Karpas-422 (cell line): Measurements from ENCODE around the gene C6orf58. TPM values are rescaled to one million over a fixed set of nuclear protein-coding genes. Genes with fewer than 3 reads are reported as not detected.

Experiments
- DNase-seq: peaks from one replicate; pipeline ENCODE4 v3.0.0-alpha.2; 2015
- H2AFZ ChIP-seq: fragments of 200-600 bp; sonication (generic); 2 replicates; pipeline ENCODE4 v1.6.1; 2014; ENCODE audit warnings: antibody characterized with exemption, low read length, mixed read lengths
- H3K27ac ChIP-seq: fragments of 200-600 bp; sonication (generic); 2 replicates; pipeline ENCODE4 v1.5.1; 2014; ENCODE audit warnings: mild to moderate bottlenecking, low read length, moderate library complexity
- H3K27me3 ChIP-seq: fragments of 200-600 bp; sonication (generic); 2 replicates; pipeline ENCODE4 v1.6.1; 2014; ENCODE audit warnings: low read length, mixed read lengths
- H3K36me3 ChIP-seq: fragments of 200-600 bp; sonication (generic); 2 replicates; pipeline ENCODE4 v1.6.1; 2014; ENCODE audit warnings: low read length, mixed read lengths; ENCODE audit not compliant: insufficient read depth
- H3K4me1 ChIP-seq: fragments of 200-600 bp; sonication (generic); 2 replicates; pipeline ENCODE4 v1.6.1; 2014; ENCODE audit warnings: mild to moderate bottlenecking, low read length, mixed read lengths
- H3K4me2 ChIP-seq: fragments of 200-600 bp; sonication (generic); 2 replicates; pipeline ENCODE4 v1.6.1; 2014; ENCODE audit warnings: low read length, low read depth, mild to moderate bottlenecking; ENCODE audit not compliant: poor library complexity, severe bottlenecking
- H3K4me3 ChIP-seq: fragments of 200-600 bp; sonication (generic); 2 replicates; pipeline ENCODE4 v1.5.1; 2014; ENCODE audit warnings: mild to moderate bottlenecking, antibody characterized with exemption, low read length, mixed read lengths
- H3K79me2 ChIP-seq: fragments of 200-600 bp; sonication (generic); 2 replicates; pipeline ENCODE4 v1.6.1; 2014; ENCODE audit warnings: mild to moderate bottlenecking, low read length, mixed read lengths
- H3K9ac ChIP-seq: fragments of 200-600 bp; sonication (generic); 2 replicates; pipeline ENCODE4 v1.6.0; 2014; ENCODE audit warnings: low read length
- H3K9me2 ChIP-seq: fragments of 200-600 bp; sonication (generic), shearing (Covaris generic); replicated peaks from 2 replicates; pipeline ENCODE4 v1.6.0; 2014; ENCODE audit warnings: mild to moderate bottlenecking, low read length, moderate library complexity; ENCODE audit not compliant: insufficient read depth
- H3K9me3 ChIP-seq: fragments of 300-700, 200-600 bp; sonication (generic); 2 replicates; pipeline ENCODE4 v1.6.1; 2014; ENCODE audit warnings: low read length, mixed read lengths
- H4K20me1 ChIP-seq: fragments of 200-600 bp; sonication (generic); 2 replicates; pipeline ENCODE4 v1.6.1; 2014; ENCODE audit warnings: mild to moderate bottlenecking, antibody characterized with exemption, low read length, low read depth; ENCODE audit not compliant: insufficient read depth
- total RNA-seq: library from RNA; depleted of rRNA; stranded (reverse); fragments of >200 nt; shearing (Covaris generic); gene quantifications from 2 replicates; pipeline ENCODE4 v1.2.3, GENCODE V29; 2014; ENCODE audit warnings: low replicate concordance

C6orf58 gene
- total RNA-seq, 1 experiment from 2014 or later: not detected

DNA sequence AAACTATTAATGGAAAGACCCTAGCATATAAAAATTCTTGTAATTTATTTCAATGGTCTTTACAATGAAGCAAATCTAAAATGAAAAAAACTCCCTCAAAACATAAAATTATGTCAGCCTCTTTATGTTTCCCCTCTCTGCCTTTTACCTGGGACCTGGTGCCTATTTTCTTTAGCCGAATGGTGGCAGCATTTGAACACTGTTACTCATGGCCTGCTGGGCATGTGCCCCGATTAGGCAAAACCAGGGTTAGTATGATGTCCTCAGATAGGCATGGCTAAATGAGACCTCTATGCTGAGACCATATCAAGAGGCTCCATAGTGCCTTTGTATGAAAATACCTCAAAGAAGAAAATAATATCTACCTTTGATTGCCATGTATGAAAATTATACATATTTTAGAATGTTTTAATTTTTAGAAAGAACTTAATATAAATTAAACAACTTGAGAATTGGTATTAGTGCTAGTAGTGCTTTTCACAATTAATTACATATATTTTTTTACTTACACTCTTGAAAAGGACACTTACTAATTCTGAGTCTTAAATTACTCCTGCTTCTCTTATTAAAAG is 22.5 kb upstream of the C6orf58 start:
- H3K36me3 ChIP-seq: no peaks in the 10 kb centered on the region
- no peak overlapping the region for H3K27ac ChIP-seq
- no peak overlapping the region for H3K4me2 ChIP-seq
- no peak overlapping the region for H3K4me3 ChIP-seq
- no peaks in the 10 kb centered on the region for H3K4me1 ChIP-seq
- peak; percentile 79 for DNase-seq
- no peaks in the 10 kb centered on the region for H3K27me3 ChIP-seq
- H4K20me1 ChIP-seq: no peaks in the 10 kb centered on the region
- no peak overlapping the region for H2AFZ ChIP-seq
- H3K9ac ChIP-seq: no peak overlapping the region
- H3K9me2 ChIP-seq: no peaks in the 10 kb centered on the region
- H3K79me2 ChIP-seq: no peaks in the 10 kb centered on the region
- no peaks in the 10 kb centered on the region for H3K9me3 ChIP-seq

DNA sequence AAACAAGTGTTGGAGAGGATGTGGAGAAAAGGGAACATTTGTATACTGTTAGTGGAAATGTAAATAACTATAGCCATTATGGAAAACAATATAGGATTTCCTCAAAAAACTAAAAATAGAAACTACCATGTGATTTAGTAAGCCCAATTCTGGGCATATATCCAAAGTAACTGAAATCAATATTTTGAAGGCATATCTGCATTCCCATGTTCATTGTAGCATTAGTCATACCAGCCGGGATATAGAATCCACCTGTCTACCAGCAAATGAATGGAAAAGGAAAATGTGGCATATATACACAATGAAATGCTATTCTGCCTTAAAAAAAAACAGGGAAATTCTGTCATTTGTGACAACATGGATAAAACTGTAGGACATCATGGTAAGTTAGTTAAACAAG is 15.3 kb upstream of the C6orf58 start:
- DNase-seq: no peak

DNA sequence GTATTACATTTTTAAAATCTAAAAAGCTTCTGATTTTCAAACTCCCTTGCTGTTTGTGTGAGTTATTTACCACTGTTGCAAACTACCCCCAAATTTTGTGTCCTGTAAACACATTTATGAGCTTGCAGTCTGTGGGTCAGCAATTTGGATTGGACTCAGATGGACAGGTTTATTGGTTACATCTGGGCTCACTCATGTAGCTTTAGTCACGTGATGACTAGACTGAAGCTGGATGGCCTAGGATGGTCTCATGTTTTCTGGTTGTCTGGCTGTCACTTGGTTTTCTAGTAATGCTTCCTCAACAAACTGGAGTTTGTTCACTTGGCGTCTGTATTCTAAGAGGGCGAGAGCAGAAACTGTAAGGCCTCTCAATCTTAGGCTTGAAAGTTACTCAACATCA is 12.2 kb upstream of the C6orf58 start:
- no peaks in the 10 kb centered on the region for H4K20me1 ChIP-seq
- H3K27ac ChIP-seq: no peak overlapping the region
- H3K9ac ChIP-seq: no peak overlapping the region
- no peak overlapping the region for H3K4me3 ChIP-seq
- H3K36me3 ChIP-seq: no peaks in the 10 kb centered on the region
- no peaks in the 10 kb centered on the region for H3K27me3 ChIP-seq
- no peak for DNase-seq
- H2AFZ ChIP-seq: no peak overlapping the region
- no peaks in the 10 kb centered on the region for H3K9me2 ChIP-seq
- H3K79me2 ChIP-seq: no peaks in the 10 kb centered on the region
- H3K4me1 ChIP-seq: no peaks in the 10 kb centered on the region
- H3K4me2 ChIP-seq: no peak overlapping the region
- no peaks in the 10 kb centered on the region for H3K9me3 ChIP-seq

More for the DNA sequence above, 15.3 kb upstream of the C6orf58 start:
- no peak overlapping the region for H3K4me3 ChIP-seq
- no peak overlapping the region for H2AFZ ChIP-seq
- no peaks in the 10 kb centered on the region for H3K27me3 ChIP-seq
- no peak overlapping the region for H3K4me2 ChIP-seq
- H3K9me2 ChIP-seq: no peaks in the 10 kb centered on the region
- no peaks in the 10 kb centered on the region for H3K79me2 ChIP-seq
- no peaks in the 10 kb centered on the region for H4K20me1 ChIP-seq
- no peak overlapping the region for H3K9ac ChIP-seq
- no peak overlapping the region for H3K27ac ChIP-seq
- no peaks in the 10 kb centered on the region for H3K9me3 ChIP-seq
- no peaks in the 10 kb centered on the region for H3K4me1 ChIP-seq
- no peaks in the 10 kb centered on the region for H3K36me3 ChIP-seq

DNA sequence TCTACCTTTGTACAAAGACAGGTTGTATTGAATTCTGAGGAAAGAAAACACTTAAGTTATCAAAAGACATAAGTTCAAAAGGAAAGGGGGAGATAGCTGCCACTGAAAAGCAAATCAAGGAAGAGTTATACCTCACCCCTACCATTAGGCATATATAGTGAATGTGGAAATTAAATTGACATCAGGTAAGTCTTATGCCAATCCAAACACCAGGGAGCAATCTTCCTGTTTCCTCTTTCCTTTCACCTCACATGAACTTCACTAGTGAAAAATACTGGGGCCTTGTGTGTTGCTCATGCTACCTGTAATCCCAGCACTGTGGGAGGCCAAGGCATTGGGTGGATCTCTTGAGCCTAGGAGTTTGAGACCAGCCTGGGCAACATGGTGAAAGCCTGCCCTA is 10.9 kb upstream of the C6orf58 start:
- Histone ChIP-seq H3K79me2 (no peaks in the 10 kb centered on the region), H2AFZ (no peak overlapping the region), H3K27ac (no peak overlapping the region), H3K9me3 (no peaks in the 10 kb centered on the region), H3K9ac (no peak overlapping the region), H4K20me1 (no peaks in the 10 kb centered on the region), H3K36me3 (no peaks in the 10 kb centered on the region), H3K9me2 (no peaks in the 10 kb centered on the region), H3K4me3 (no peak overlapping the region), H3K27me3 (no peaks in the 10 kb centered on the region), H3K4me1 (no peaks in the 10 kb centered on the region), H3K4me2 (no peak overlapping the region)
- DNase-seq: no peak

DNA sequence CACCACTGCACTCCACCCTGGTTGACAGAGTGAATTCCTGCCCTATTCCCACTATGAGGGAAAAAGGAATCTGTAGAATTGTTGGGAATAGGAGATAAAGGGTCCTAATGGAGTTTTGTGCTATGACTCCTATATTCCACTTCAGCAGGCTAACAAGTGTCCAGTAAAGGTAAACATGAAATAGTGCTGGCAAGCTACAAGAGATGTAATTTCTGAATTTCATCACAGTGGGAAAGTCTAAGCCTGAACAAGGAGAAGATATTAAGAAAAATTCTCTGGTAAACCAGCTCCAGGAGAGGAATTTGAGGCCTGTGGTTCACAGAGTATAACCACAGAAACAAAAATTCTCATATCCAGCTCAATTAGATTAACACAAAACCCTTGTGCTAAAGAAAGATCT is 10.3 kb upstream of the C6orf58 start:
- Histone ChIP-seq H3K4me3 (no peak overlapping the region), H3K79me2 (no peaks in the 10 kb centered on the region), H3K9me2 (no peaks in the 10 kb centered on the region), H3K9me3 (no peaks in the 10 kb centered on the region), H4K20me1 (no peaks in the 10 kb centered on the region), H3K36me3 (no peaks in the 10 kb centered on the region), H2AFZ (no peak overlapping the region), H3K9ac (no peak overlapping the region), H3K4me1 (no peaks in the 10 kb centered on the region), H3K27ac (no peak overlapping the region), H3K27me3 (no peaks in the 10 kb centered on the region), H3K4me2 (no peak overlapping the region)
- no peak for DNase-seq

DNA sequence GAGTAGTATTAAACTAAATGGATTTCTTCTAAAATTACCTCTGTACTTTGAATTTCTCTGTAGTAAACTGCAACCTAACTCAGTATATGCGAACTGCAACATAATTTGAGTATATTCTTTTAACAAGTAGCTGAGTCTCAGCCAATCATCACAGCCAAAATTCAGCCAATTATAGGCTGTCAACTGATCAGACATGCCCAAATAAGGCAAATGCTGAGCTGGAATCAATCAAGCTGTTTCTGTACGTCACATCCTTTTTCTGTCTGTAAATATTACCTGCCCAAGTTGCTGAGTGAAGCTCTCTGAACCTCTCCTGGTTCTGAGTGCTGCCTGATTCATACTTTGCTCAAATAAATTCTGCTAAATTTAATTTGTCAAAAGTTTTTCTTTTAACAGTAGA is 9.5 kb upstream of the C6orf58 start:
- H3K4me3 ChIP-seq: no peak overlapping the region
- no peak overlapping the region for H3K4me2 ChIP-seq
- no peak for DNase-seq
- H3K4me1 ChIP-seq: no peaks in the 10 kb centered on the region
- H3K36me3 ChIP-seq: no peaks in the 10 kb centered on the region
- no peaks in the 10 kb centered on the region for H4K20me1 ChIP-seq
- no peak overlapping the region for H3K27ac ChIP-seq
- no peaks in the 10 kb centered on the region for H3K27me3 ChIP-seq
- no peak overlapping the region for H3K9ac ChIP-seq
- H3K9me2 ChIP-seq: no peaks in the 10 kb centered on the region
- H2AFZ ChIP-seq: no peak overlapping the region
- no peaks in the 10 kb centered on the region for H3K9me3 ChIP-seq
- H3K79me2 ChIP-seq: no peaks in the 10 kb centered on the region

DNA sequence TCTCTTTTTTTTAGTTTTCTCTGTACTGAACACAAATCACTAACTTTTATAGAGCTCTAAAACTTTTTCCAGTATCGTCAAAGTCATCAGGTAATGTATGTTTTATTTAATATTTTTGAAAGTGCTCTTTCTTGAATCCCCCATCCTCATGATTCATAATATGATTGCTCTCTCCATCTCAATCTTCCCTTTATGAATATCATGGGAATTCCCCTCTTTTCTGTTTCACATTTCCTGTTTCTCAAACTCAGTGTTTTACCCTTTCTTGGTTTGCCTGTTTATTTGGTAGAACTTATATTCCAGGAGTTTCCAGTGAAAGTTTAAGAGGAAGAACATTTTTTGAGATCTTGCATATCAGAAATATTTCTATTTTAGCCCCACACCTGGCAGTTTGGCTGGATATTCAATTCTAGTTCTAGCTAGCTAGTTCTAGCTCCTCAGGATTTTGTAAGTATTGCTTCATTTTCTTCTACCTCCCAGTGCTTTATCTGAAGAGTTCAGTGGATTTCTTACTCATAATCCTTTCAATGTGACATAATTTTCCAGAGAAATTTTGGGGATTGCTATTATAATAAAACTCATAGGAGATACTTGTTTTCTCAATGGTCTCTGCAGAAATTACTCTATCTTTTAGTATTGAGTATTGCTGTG is 6.1 kb upstream of the C6orf58 start:
- H3K4me2 ChIP-seq: no peak overlapping the region
- H3K79me2 ChIP-seq: no peaks in the 10 kb centered on the region
- no peak overlapping the region for H3K27ac ChIP-seq
- no peaks in the 10 kb centered on the region for H3K4me1 ChIP-seq
- no peaks in the 10 kb centered on the region for H3K27me3 ChIP-seq
- H2AFZ ChIP-seq: no peak overlapping the region
- H4K20me1 ChIP-seq: no peaks in the 10 kb centered on the region
- no peaks in the 10 kb centered on the region for H3K36me3 ChIP-seq
- no peak overlapping the region for H3K9ac ChIP-seq
- no peaks in the 10 kb centered on the region for H3K9me2 ChIP-seq
- no peak overlapping the region for H3K4me3 ChIP-seq
- H3K9me3 ChIP-seq: no peaks in the 10 kb centered on the region
- DNase-seq: no peak

DNA sequence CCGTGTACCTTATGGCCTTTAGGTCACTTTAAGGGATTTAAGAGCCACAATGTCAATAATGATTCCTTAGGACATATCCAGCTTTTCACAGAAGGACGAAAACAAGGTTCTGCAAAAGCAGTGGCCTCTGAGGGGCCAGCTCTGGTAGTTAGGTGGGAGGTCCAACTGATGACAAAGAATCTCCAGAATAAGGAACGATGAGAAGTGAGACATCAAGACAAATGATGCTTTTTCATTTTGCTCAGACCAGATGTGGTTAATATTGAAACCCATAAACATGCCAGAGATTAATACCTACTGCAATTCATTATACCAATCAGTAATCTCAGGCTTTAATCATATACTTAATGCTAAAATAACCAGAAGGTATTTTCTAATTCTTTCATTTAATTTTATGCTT is 1.9 kb downstream of the C6orf58 start:
- Histone ChIP-seq H3K4me1 (no peaks in the 10 kb centered on the region), H2AFZ (no peak overlapping the region), H3K4me3 (no peak overlapping the region), H4K20me1 (no peaks in the 10 kb centered on the region), H3K9me2 (no peaks in the 10 kb centered on the region), H3K36me3 (no peaks in the 10 kb centered on the region), H3K9ac (no peak overlapping the region), H3K27ac (no peak overlapping the region), H3K27me3 (no peaks in the 10 kb centered on the region), H3K79me2 (no peaks in the 10 kb centered on the region), H3K9me3 (no peaks in the 10 kb centered on the region), H3K4me2 (no peak overlapping the region)
- DNase-seq: no peak
